WTC11 (cell line): ENCODE results near the gene NT5C. TPM values are rescaled to one million over a fixed set of nuclear protein-coding genes. Genes with fewer than 3 reads are reported as not detected.

Source experiments
- ATAC-seq: fragments of 200-7000 bp; cut with Tn5 transposase; 2 replicates; pipeline ENCODE4 v1.10.0; 2021; ENCODE audit warnings: mild to moderate bottlenecking, moderate library complexity
- CTCF ChIA-PET: fragments of 300-600 bp; sonication (Branson Sonifier 250); formaldehyde crosslinking; loops from one replicate; lab custom pipeline; 2021; ENCODE audit warnings: antibody characterized with exemption; lab: Charles Lee
- POLR2A ChIA-PET: fragments of 350-600 bp; sonication (Branson Sonifier 250); formaldehyde crosslinking; loops from one replicate; lab custom pipeline; 2021; ENCODE audit warnings: antibody characterized with exemption; lab: Charles Lee
- DNase-seq: peaks from one replicate; pipeline ENCODE4 v3.0.0; 2021; ENCODE audit warnings: low spot score
- H3K27ac Mint-ChIP-seq: 2 replicates; pipeline ENCODE4 v1.8.0; 2021; ENCODE audit warnings: mixed read lengths
- H3K27me3 Mint-ChIP-seq: 2 replicates; pipeline ENCODE4 v1.8.0; 2021; ENCODE audit warnings: low read depth, mild to moderate bottlenecking, moderate library complexity, mixed read lengths
- H3K36me3 Mint-ChIP-seq: 2 replicates; pipeline ENCODE4 v1.8.0; 2021; ENCODE audit warnings: mixed read lengths
- H3K4me1 Mint-ChIP-seq: 2 replicates; pipeline ENCODE4 v1.8.0; 2022; ENCODE audit warnings: mixed read lengths
- H3K4me3 Mint-ChIP-seq: 2 replicates; pipeline ENCODE4 v1.8.0; 2021; ENCODE audit warnings: mild to moderate bottlenecking, moderate library complexity, mixed read lengths
- H3K9me3 Mint-ChIP-seq: 2 replicates; pipeline ENCODE4 v1.8.0; 2021; ENCODE audit warnings: mixed read lengths
- E2F1 ChIP-seq: sonication (generic); formaldehyde crosslinking; IDR thresholded peaks from 2 replicates; pipeline ENCODE4 v1.8.0; 2022; ENCODE audit warnings: mild to moderate bottlenecking, missing genetic modification reagents
- HMGA2 ChIP-seq: fragments of 250-450 bp; sonication (Bioruptor Pico); IDR thresholded peaks from 2 replicates; pipeline ENCODE4 v1.4.0; 2021; ENCODE audit warnings: mild to moderate bottlenecking, moderate library complexity
- HMGXB4 ChIP-seq: sonication (generic); formaldehyde crosslinking; IDR thresholded peaks from 2 replicates; pipeline ENCODE4 v1.8.1; 2023; ENCODE audit warnings: mild to moderate bottlenecking, moderate library complexity, missing genetic modification reagents
- MLX ChIP-seq: sonication (generic); formaldehyde crosslinking; IDR thresholded peaks from 2 replicates; pipeline ENCODE4 v1.8.1; 2023; ENCODE audit warnings: mild to moderate bottlenecking, missing genetic modification reagents, moderate library complexity
- NFE2L1 ChIP-seq: sonication (generic); formaldehyde crosslinking; IDR thresholded peaks from 2 replicates; pipeline ENCODE4 v1.8.1; 2023; ENCODE audit warnings: missing genetic modification reagents
- OVOL2 ChIP-seq: fragments of 250-450 bp; sonication (Bioruptor Pico); IDR thresholded peaks from 2 replicates; pipeline ENCODE4 v1.9.0; 2021; ENCODE audit warnings: mild to moderate bottlenecking, borderline replicate concordance
- PRDM15 ChIP-seq: sonication (generic); formaldehyde crosslinking; IDR thresholded peaks from 2 replicates; pipeline ENCODE4 v1.8.0; 2022; ENCODE audit warnings: missing genetic modification reagents
- RELA ChIP-seq: sonication (generic); formaldehyde crosslinking; IDR thresholded peaks from 2 replicates; pipeline ENCODE4 v1.8.1; 2022; ENCODE audit warnings: missing genetic modification reagents, mild to moderate bottlenecking, borderline replicate concordance
- SP1 ChIP-seq: sonication (generic); formaldehyde crosslinking; conservative IDR thresholded peaks from 2 replicates; pipeline ENCODE4 v1.8.1; 2022; ENCODE audit warnings: missing genetic modification reagents
- STAT6 ChIP-seq: sonication (generic); formaldehyde crosslinking; conservative IDR thresholded peaks from 2 replicates; pipeline ENCODE4 v1.8.1; 2023; ENCODE audit warnings: mild to moderate bottlenecking, low read depth, missing genetic modification reagents, moderate library complexity
- TEAD1 ChIP-seq: sonication (generic); formaldehyde crosslinking; IDR thresholded peaks from 2 replicates; pipeline ENCODE4 v1.8.0; 2022; ENCODE audit warnings: mild to moderate bottlenecking, missing genetic modification reagents
- USF1 ChIP-seq: sonication (generic); formaldehyde crosslinking; IDR thresholded peaks from 2 replicates; pipeline ENCODE4 v1.8.0; 2022; ENCODE audit warnings: mild to moderate bottlenecking, missing genetic modification reagents
- ZNF396 ChIP-seq: fragments of 250-450 bp; sonication (Bioruptor Pico); IDR thresholded peaks from 2 replicates; pipeline ENCODE4 v1.8.0; 2021; ENCODE audit warnings: mild to moderate bottlenecking, moderate library complexity, borderline replicate concordance
- ZNF416 ChIP-seq: fragments of 250-450 bp; sonication (Bioruptor Pico); IDR thresholded peaks from 2 replicates; pipeline ENCODE4 v1.9.0; 2021; ENCODE audit warnings: mild to moderate bottlenecking, inconsistent platforms
- ZNF532 ChIP-seq: fragments of 250-450 bp; sonication (Bioruptor Pico); IDR thresholded peaks from 2 replicates; pipeline ENCODE4 v1.9.0; 2021; ENCODE audit warnings: mild to moderate bottlenecking, borderline replicate concordance
- ZNF671 ChIP-seq: fragments of 250-450 bp; sonication (Bioruptor Pico); IDR thresholded peaks from 2 replicates; pipeline ENCODE4 v1.8.0; 2021; ENCODE audit warnings: mild to moderate bottlenecking
- total RNA-seq: library from RNA; stranded (reverse); gene quantifications from 3 replicates; pipeline ENCODE4 v1.2.3, GENCODE V29; 2021

The NT5C gene
- total RNA-seq, 1 experiment from 2014 or later = 91.0 TPM

GRCh38 chr17:75114552-75115314, 16.8 kb downstream of the NT5C start:
- peaks cover 15% of the 10 kb centered on the region for H3K4me1 Mint-ChIP-seq
- peak overlapping the region; percentile 88 for H3K27ac Mint-ChIP-seq
- no peak overlapping the region for H3K4me3 Mint-ChIP-seq
- ChIA-PET CTCF (interaction anchor here (0.6 to 4.1 kb wide), 68 partner anchors 9 to 768 kb away, joined by 3 to 84 read pairs (median 7); partner anchors contain the start of genes ATP5PD, CDR2L, FDXR and GGA3), POLR2A (interaction anchor here (0.6 to 1.6 kb wide), 9 partner anchors 11 to 742 kb away, joined by 3 to 8 read pairs (median 4); partner anchors contain the start of genes JPT1, MRPL58, NT5C and NUP85)
- DNase-seq (no peak), ATAC-seq (no peak)
- H3K27me3 Mint-ChIP-seq = no peaks in the 10 kb centered on the region
- no peaks in the 10 kb centered on the region for H3K9me3 Mint-ChIP-seq
- no peak for TF ChIP-seq ZNF532
- no peak for TF ChIP-seq PRDM15 (CRISPR knock-in tag)
- no peak for TF ChIP-seq ZNF396
- TF ChIP-seq STAT6 = no peak
- TF ChIP-seq ZNF671 (CRISPR knock-in tag) = no peak
- TF ChIP-seq HMGXB4 (CRISPR knock-in tag) = no peak
- TF ChIP-seq SP1 = no peak
- TF ChIP-seq HMGA2 (CRISPR knock-in tag) = no peak
- no peak for TF ChIP-seq E2F1 (CRISPR knock-in tag)
- TF ChIP-seq TEAD1 = no peak
- TF ChIP-seq ZNF416 (CRISPR knock-in tag) = no peak
- no peak for TF ChIP-seq NFE2L1
- TF ChIP-seq OVOL2 = no peak
- no peak for TF ChIP-seq RELA (CRISPR knock-in tag)
- no peak for TF ChIP-seq USF1
- TF ChIP-seq MLX (CRISPR knock-in tag) = no peak
- peaks cover 15% of the 10 kb centered on the region for H3K36me3 Mint-ChIP-seq
